Kidney (tissue), 14 donors: ENCODE data around the gene SPRED3. TPM values are rescaled to one million over a fixed set of nuclear protein-coding genes. Genes with fewer than 3 reads are reported as not detected.

Experiments
- DNase-seq, 5 donors: peaks; one replicate each; pipeline ENCODE4 v3.0.0-alpha.2; 2013 to 2020
- FAIRE-seq: peaks from 2 replicates; lab custom pipeline; 2012; peaks lifted over from hg19 to GRCh38; lab: Jason Lieb, UNC
- H3K27ac ChIP-seq, 2 donors: one replicate each; pipeline ENCODE4 v1.7.0; 2013; ENCODE audit warnings: low read depth in 2 of 2, low read length in 2 of 2, inconsistent platforms in 1 of 2
- H3K27me3 ChIP-seq: one replicate; pipeline ENCODE4 v1.7.1; 2013; ENCODE audit warnings: low read length, inconsistent platforms; ENCODE audit not compliant: control insufficient read depth, insufficient read depth
- H3K36me3 ChIP-seq, 3 donors: one replicate each; pipeline versions ENCODE4 v1.7.0 to v1.7.1; 2013; ENCODE audit warnings: low read length in 3 of 3, control low read depth in 1 of 3, inconsistent platforms in 1 of 3; ENCODE audit not compliant: insufficient read depth in 3 of 3, control insufficient read depth in 2 of 3
- H3K4me1 ChIP-seq, 3 donors: one replicate each; pipeline versions ENCODE4 v1.7.0 to v1.7.1; 2013; ENCODE audit warnings: low read length in 3 of 3, inconsistent platforms in 1 of 3, low read depth in 1 of 3; ENCODE audit not compliant: control insufficient read depth in 2 of 3, insufficient read depth in 2 of 3
- H3K4me3 ChIP-seq, 3 donors: one replicate each; pipeline versions ENCODE4 v1.7.0 to v1.8.1; 2013; ENCODE audit warnings: low read length in 3 of 3, control low read depth in 1 of 3, inconsistent platforms in 1 of 3
- H3K9ac ChIP-seq, 3 donors: one replicate each; pipeline versions ENCODE4 v1.7.0 to v1.7.1; 2013; ENCODE audit warnings: low read length in 3 of 3, control low read depth in 1 of 3, inconsistent platforms in 1 of 3
- H3K9me3 ChIP-seq, 3 donors: one replicate each; pipeline versions ENCODE4 v1.7.0 to v1.7.1; 2013; ENCODE audit warnings: low read length in 3 of 3, control low read depth in 1 of 3, inconsistent platforms in 1 of 3; ENCODE audit not compliant: control insufficient read depth in 2 of 3, insufficient read depth in 1 of 3
- intact Hi-C: fragments of 100-400 bp; cut with DNase I; formaldehyde crosslinking; loops from one replicate; pipeline ENCODE4 v1.11.1; 2022
- polyA plus RNA-seq: library from polyadenylated mRNA; stranded (reverse); fragments of 350-450 nt; fragmentation: Illumina TruSeq; extraction: RNeasy Lipid Tissue Mini Kit (QIAGEN cat#74804); gene quantifications from one replicate; pipeline ENCODE4 v1.2.3, GENCODE V29; 2014; ENCODE audit warnings: low read depth, low replicate concordance; ENCODE audit not compliant: insufficient read depth
- total RNA-seq: library from RNA; stranded (reverse); fragmentation: NEBNext Ultra II Directional; extraction: Animal tissue kit (Norgen Biotek cat#: 25700); gene quantifications from one replicate; pipeline ENCODE4 v1.2.1, GENCODE V29; 2021
- TF ChIP-seq, protein P1 (sequence below): IDR thresholded peaks from 3 replicates; pipeline ENCODE4 v1.5.1; 2012; ENCODE audit warnings: mild to moderate bottlenecking, moderate library complexity, borderline replicate concordance; ENCODE audit not compliant: insufficient read depth; ENCODE audit errors: extremely low read depth
- donor health status: control.
- donor health status: control.
- donor health status: control.
- donor health status: control.
- donor health status: control.
- donor health status: DM: yes; HTN: yes; CAD: no.
- donor health status: Normal renal cell carcinoma (clear cell type).

SPRED3 gene
- total and polyA plus RNA-seq, 2 donors from 2014 or later, result 0.17 to 8.7 TPM

DNA sequence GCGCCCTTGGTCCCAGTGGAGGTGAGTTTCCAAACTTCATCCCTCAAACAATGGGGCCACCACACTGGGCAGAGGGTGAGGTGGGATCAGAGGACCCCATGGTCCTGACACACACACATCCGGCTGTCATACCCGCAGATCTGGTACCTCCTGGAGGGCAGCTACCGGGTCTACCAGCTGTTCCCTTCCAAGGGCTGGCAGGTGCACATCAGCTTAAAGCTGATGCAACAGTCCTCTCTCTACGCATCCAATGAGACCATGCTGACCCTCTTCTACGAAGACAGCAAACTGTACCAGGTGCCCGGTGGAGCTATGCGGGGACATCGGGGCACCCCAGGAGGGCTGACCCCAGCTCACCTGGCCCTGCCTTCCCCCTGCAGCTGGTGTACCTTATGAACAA is 28.1 kb upstream of the SPRED3 start:
- Histone ChIP-seq H3K27ac (no peak overlapping the region), H3K9ac (no peak overlapping the region), H3K4me3 (no peak overlapping the region), H3K27me3 (peaks cover 7% of the 10 kb centered on the region), H3K36me3 (no peaks in the 10 kb centered on the region), H3K4me1 (peaks cover 0 to 3% (median 0%) of the 10 kb centered on the region in 3 donors), H3K9me3 (no peaks in the 10 kb centered on the region)
- intact Hi-C loops, result no loop called here
- no peak for FAIRE-seq
- DNase-seq, result peak in 1 of 5 donors; percentile 67
- TF ChIP-seq, protein P1, sequence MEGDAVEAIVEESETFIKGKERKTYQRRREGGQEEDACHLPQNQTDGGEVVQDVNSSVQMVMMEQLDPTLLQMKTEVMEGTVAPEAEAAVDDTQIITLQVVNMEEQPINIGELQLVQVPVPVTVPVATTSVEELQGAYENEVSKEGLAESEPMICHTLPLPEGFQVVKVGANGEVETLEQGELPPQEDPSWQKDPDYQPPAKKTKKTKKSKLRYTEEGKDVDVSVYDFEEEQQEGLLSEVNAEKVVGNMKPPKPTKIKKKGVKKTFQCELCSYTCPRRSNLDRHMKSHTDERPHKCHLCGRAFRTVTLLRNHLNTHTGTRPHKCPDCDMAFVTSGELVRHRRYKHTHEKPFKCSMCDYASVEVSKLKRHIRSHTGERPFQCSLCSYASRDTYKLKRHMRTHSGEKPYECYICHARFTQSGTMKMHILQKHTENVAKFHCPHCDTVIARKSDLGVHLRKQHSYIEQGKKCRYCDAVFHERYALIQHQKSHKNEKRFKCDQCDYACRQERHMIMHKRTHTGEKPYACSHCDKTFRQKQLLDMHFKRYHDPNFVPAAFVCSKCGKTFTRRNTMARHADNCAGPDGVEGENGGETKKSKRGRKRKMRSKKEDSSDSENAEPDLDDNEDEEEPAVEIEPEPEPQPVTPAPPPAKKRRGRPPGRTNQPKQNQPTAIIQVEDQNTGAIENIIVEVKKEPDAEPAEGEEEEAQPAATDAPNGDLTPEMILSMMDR, result no peak

DNA sequence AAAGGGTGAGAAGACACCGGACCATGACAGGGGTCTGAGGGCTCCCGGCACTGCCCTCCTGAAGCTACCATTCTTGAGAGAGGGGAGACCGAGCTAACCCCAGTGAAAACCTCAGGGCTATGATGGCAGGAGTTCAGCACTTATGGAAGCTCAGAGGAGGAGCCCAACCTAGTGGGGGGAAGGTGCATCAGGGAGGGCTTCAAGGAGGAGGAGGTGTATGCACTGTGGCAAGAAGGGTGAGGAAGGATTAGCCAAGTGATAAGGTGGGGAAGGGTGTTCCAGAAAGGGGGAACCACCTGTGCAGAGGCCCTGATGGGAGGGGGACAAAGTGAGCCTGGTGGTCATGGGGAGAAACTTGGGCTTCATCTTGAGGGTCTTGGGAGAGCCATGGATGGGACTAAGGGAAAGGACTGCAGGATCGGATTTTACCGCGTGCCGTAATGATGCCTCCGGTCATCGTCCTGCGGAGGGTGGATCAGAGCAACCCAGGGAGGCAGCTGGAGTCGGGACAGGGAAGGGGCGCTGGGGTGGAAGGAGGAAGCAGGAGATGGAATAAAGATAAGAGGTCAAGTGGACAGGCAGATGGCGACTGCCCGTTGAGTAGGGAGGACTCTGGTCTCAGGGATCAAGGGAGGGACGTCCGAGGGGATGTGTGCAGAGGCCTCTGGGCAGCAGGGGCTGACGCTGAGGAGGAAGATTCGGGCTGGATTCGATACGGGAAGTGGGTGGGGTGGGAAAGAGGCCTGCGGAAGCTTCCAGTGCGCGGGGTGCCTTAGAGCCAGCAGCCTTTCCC is 27.5 kb upstream of the SPRED3 start:
- peaks cover 7% of the 10 kb centered on the region for H3K27me3 ChIP-seq
- H3K4me1 ChIP-seq, result peaks cover 0 to 3% (median 0%) of the 10 kb centered on the region in 3 donors
- peak overlapping the region in 1 of 3 donors; percentile 41 for H3K9ac ChIP-seq
- TF ChIP-seq, protein P1, result no peak
- no peaks in the 10 kb centered on the region for H3K9me3 ChIP-seq
- DNase-seq (no peak), FAIRE-seq (no peak)
- peak overlapping the region; percentile 41 to 55 (median 41) for H3K4me3 ChIP-seq
- no peak overlapping the region for H3K27ac ChIP-seq
- intact Hi-C loops, result no loop called here
- H3K36me3 ChIP-seq, result no peaks in the 10 kb centered on the region

DNA sequence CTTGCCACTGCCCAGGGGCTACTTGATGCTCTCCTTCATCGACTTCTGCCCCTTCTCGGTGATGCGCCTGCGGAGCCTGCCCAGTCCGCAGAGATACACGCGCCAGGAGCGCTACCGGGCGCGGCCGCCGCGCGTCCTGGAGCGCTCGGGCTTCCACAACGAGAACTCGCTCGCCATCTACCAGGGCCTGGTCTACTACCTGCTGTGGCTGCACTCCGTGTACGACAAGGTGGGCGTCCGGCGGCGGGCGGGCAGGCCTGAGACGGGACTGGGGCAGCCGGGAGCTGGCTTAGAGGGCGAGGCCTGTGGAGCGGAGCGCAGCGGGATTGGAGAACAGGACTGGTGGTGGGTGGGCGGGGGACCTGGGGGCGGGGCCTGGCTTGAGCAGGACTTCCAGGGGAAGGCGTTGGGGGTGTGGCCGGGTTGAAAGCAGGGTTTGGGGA is 26.8 kb upstream of the SPRED3 start:
- Histone ChIP-seq H3K9ac (peak overlapping the region in 1 of 3 donors; percentile 41), H3K27me3 (peaks cover 7% of the 10 kb centered on the region), H3K9me3 (no peaks in the 10 kb centered on the region), H3K27ac (no peak overlapping the region), H3K4me1 (peaks cover 0 to 3% (median 0%) of the 10 kb centered on the region in 3 donors), H3K4me3 (peak overlapping the region; percentile 50 to 67 (median 67)), H3K36me3 (no peaks in the 10 kb centered on the region)
- intact Hi-C loops, result no loop called here
- TF ChIP-seq, protein P1, result no peak
- DNase-seq (peak; percentile 91 to 96 (median 93)), FAIRE-seq (no peak)
